ENCODE data around the gene SHPK. TPM values are rescaled to one million over a fixed set of nuclear protein-coding genes. Genes with fewer than 3 reads are reported as not detected.

Gene SHPK
- total RNA-seq, 1 experiment from 2014 or later = 19.6 TPM

GRCh38 chr17:3656755-3657587, 20.9 kb upstream of the SHPK start:
- no TSS peak for BruUV-seq (replicated peaks)
- ChIA-PET CTCF (no interaction called here), RAD21 (ENCODE audit: low non-redundant PET in 1 of 2, low total read pairs in 2 of 2, uncharacterized antibody in 2 of 2, unreplicated experiment in 2 of 2) (no interaction called here), POLR2A (interaction anchor here (1.2 kb wide), 1 partner anchor 10 kb away, joined by 3 read pairs; no protein-coding TSS in a partner anchor)
- no peaks in the 10 kb centered on the region for H3K79me2 ChIP-seq (ENCODE audit: insufficient read depth, low read length)
- intact Hi-C loops (cut with micrococcal nuclease) = no loop called here
- no peak overlapping the region for H3K4me3 ChIP-seq (replicated peaks in 1 of 2; ENCODE audit: low read depth in 1 of 2, low read length in 2 of 2)
- no peak overlapping the region for H3K27ac ChIP-seq (ENCODE audit: low read depth, low read length)
- DNase-seq (ENCODE audit: low read depth, low spot score) = no peak
- H3K27me3 ChIP-seq (ENCODE audit: insufficient read depth, low read length) = no peaks in the 10 kb centered on the region
- no peaks in the 10 kb centered on the region for H3K36me3 ChIP-seq (ENCODE audit: control insufficient read depth in 1 of 2, insufficient read depth in 2 of 2, low read length in 2 of 2)
- TF ChIP-seq SRF (IDR thresholded peaks at IDR 0.05; ENCODE audit: low read depth) (no peak), ELF1 (IDR thresholded peaks at IDR 0.05; ENCODE audit: borderline replicate concordance, low read depth) (no peak), ZFX (IDR thresholded peaks at IDR 0.05) (no peak), FOSL1 (IDR thresholded peaks at IDR 0.05; ENCODE audit: low read depth) (no peak), JUND (IDR thresholded peaks at IDR 0.05) (no peak), CEBPB (IDR thresholded peaks at IDR 0.05; ENCODE audit: low read depth) (no peak), CBX3 (IDR thresholded peaks at IDR 0.05; ENCODE audit: low read depth) (no peak), TCF7L2 (IDR thresholded peaks at IDR 0.05; ENCODE audit: borderline replicate concordance, extremely low read depth, insufficient read depth, insufficient read length) (no peak)
- TF ChIP-seq, protein P1, sequence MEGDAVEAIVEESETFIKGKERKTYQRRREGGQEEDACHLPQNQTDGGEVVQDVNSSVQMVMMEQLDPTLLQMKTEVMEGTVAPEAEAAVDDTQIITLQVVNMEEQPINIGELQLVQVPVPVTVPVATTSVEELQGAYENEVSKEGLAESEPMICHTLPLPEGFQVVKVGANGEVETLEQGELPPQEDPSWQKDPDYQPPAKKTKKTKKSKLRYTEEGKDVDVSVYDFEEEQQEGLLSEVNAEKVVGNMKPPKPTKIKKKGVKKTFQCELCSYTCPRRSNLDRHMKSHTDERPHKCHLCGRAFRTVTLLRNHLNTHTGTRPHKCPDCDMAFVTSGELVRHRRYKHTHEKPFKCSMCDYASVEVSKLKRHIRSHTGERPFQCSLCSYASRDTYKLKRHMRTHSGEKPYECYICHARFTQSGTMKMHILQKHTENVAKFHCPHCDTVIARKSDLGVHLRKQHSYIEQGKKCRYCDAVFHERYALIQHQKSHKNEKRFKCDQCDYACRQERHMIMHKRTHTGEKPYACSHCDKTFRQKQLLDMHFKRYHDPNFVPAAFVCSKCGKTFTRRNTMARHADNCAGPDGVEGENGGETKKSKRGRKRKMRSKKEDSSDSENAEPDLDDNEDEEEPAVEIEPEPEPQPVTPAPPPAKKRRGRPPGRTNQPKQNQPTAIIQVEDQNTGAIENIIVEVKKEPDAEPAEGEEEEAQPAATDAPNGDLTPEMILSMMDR (IDR thresholded peaks at IDR 0.05 in 2 of 3, conservative IDR thresholded peaks at IDR 0.05 in 1 of 3; ENCODE audit: borderline replicate concordance in 1 of 3, insufficient read depth in 1 of 3, low read depth in 2 of 3, low read length in 2 of 3) = no peak
- TF ChIP-seq, protein P2, sequence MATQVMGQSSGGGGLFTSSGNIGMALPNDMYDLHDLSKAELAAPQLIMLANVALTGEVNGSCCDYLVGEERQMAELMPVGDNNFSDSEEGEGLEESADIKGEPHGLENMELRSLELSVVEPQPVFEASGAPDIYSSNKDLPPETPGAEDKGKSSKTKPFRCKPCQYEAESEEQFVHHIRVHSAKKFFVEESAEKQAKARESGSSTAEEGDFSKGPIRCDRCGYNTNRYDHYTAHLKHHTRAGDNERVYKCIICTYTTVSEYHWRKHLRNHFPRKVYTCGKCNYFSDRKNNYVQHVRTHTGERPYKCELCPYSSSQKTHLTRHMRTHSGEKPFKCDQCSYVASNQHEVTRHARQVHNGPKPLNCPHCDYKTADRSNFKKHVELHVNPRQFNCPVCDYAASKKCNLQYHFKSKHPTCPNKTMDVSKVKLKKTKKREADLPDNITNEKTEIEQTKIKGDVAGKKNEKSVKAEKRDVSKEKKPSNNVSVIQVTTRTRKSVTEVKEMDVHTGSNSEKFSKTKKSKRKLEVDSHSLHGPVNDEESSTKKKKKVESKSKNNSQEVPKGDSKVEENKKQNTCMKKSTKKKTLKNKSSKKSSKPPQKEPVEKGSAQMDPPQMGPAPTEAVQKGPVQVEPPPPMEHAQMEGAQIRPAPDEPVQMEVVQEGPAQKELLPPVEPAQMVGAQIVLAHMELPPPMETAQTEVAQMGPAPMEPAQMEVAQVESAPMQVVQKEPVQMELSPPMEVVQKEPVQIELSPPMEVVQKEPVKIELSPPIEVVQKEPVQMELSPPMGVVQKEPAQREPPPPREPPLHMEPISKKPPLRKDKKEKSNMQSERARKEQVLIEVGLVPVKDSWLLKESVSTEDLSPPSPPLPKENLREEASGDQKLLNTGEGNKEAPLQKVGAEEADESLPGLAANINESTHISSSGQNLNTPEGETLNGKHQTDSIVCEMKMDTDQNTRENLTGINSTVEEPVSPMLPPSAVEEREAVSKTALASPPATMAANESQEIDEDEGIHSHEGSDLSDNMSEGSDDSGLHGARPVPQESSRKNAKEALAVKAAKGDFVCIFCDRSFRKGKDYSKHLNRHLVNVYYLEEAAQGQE (IDR thresholded peaks at IDR 0.05; ENCODE audit: low read depth) = no peak
- no peaks in the 10 kb centered on the region for H3K9me2 ChIP-seq (ENCODE audit: insufficient read depth)
- no peak overlapping the region for H3K4me2 ChIP-seq (ENCODE audit: low read length)
- H3K4me1 ChIP-seq (ENCODE audit: control insufficient read depth in 1 of 2, insufficient read depth in 2 of 2, low read length in 2 of 2) = peaks cover 12 to 16% of the 10 kb centered on the region in 2 experiments
- H3K9me3 ChIP-seq (ENCODE audit: control insufficient read depth in 1 of 2, insufficient read depth in 1 of 2, low read depth in 1 of 2, low read length in 2 of 2) = no peaks in the 10 kb centered on the region
- ATAC-seq = no peak
- no peak overlapping the region for H3K9ac ChIP-seq (ENCODE audit: low read length)
- no peak overlapping the region for H2AFZ ChIP-seq (ENCODE audit: low read depth, low read length, poor library complexity, severe bottlenecking)
- no peaks in the 10 kb centered on the region for H4K20me1 ChIP-seq (ENCODE audit: insufficient read depth)

Data from HCT116 (cell line).